ENCODE results near the gene ZCCHC10.
"Not testable (repeated sequence)": the region's sequence is repeated elsewhere in the genome, so short reads cannot be mapped to it uniquely, and the experiment has no call there.

The ZCCHC10 gene

GRCh38 chr5:133041157-133041784 is 14.9 kb upstream of the ZCCHC10 start:
- DNase-seq = no peak

GRCh38 chr5:133036677-133037076 is 10.3 kb upstream of the ZCCHC10 start:
- not testable (repeated sequence) for DNase-seq

- no peak for DNase-seq
Measured at GRCh38 chr5:133035224-133035623, 8.9 kb upstream of the ZCCHC10 start.

GRCh38 chr5:133034064-133034463 is 7.7 kb upstream of the ZCCHC10 start:
- DNase-seq = no peak

GRCh38 chr5:133032852-133033742 is 6.7 kb upstream of the ZCCHC10 start:
- DNase-seq = no peak

GRCh38 chr5:133030343-133031005 is 4.1 kb upstream of the ZCCHC10 start:
- DNase-seq = no peak

- DNase-seq = no peak
Measured at GRCh38 chr5:133029416-133029815, 3.1 kb upstream of the ZCCHC10 start.

GRCh38 chr5:133026664-133027153 is 360 bp upstream of the ZCCHC10 start:
- no peak for DNase-seq

- not testable (repeated sequence) for DNase-seq
Measured at GRCh38 chr5:133019471-133019870, 6.9 kb downstream of the ZCCHC10 start.

GRCh38 chr5:133017964-133018363 is 8.4 kb downstream of the ZCCHC10 start:
- no peak for DNase-seq

GRCh38 chr5:133015466-133015865 is 10.9 kb downstream of the ZCCHC10 start:
- DNase-seq = no peak

- DNase-seq = not testable (repeated sequence)
Measured at GRCh38 chr5:133008455-133008854, 17.9 kb downstream of the ZCCHC10 start.

GRCh38 chr5:133006653-133007052 is 19.7 kb downstream of the ZCCHC10 start:
- no peak for DNase-seq

GRCh38 chr5:132999246-132999645 is 27.1 kb downstream of the ZCCHC10 start:
- no peak for DNase-seq

- DNase-seq = no peak
Measured at GRCh38 chr5:132998556-132998955, 27.8 kb downstream of the ZCCHC10 start.

- DNase-seq = no peak
Measured at GRCh38 chr5:132996307-132996706, 30.0 kb downstream of the ZCCHC10 start.

- no peak for DNase-seq
Measured at GRCh38 chr5:132987531-132988408, 38.6 kb downstream of the ZCCHC10 start.

GRCh38 chr5:132982971-132983370 is 43.4 kb downstream of the ZCCHC10 start:
- DNase-seq = not testable (repeated sequence)

GRCh38 chr5:132981288-132981687 is 45.1 kb downstream of the ZCCHC10 start:
- no peak for DNase-seq

- no peak for DNase-seq
Measured at GRCh38 chr5:132979976-132980375, 46.4 kb downstream of the ZCCHC10 start.

- DNase-seq = no peak
Measured at GRCh38 chr5:132979367-132979940, 46.9 kb downstream of the ZCCHC10 start.

- DNase-seq = no peak
Measured at GRCh38 chr5:132976852-132977251, 49.5 kb downstream of the ZCCHC10 start.
